Measurements from ENCODE around the gene MIPOL1. TPM values are rescaled to one million over a fixed set of nuclear protein-coding genes. Genes with fewer than 3 reads are reported as not detected.

The MIPOL1 gene
- total RNA-seq, 1 donor from 2014 or later, result 12.1 TPM

GRCh38 chr14:37583358-37584210 is 385.8 kb downstream of the MIPOL1 start:
- Mint-ChIP-seq H3K27me3 (ENCODE audit: unreplicated experiment) (peaks cover 5% of the 10 kb centered on the region), H3K27ac (ENCODE audit: unreplicated experiment) (no peak overlapping the region), H3K9me3 (ENCODE audit: unreplicated experiment) (no peaks in the 10 kb centered on the region), H3K4me3 (ENCODE audit: unreplicated experiment) (no peak overlapping the region), H3K36me3 (ENCODE audit: low read depth, unreplicated experiment) (no peaks in the 10 kb centered on the region), H3K4me1 (ENCODE audit: unreplicated experiment) (peaks cover 7% of the 10 kb centered on the region)
- TF ChIP-seq CTCF (IDR thresholded peaks at IDR 0.05; ENCODE audit: unreplicated experiment), result no peak
- no peak for DNase-seq (ENCODE audit: low spot score)

GRCh38 chr14:37584211-37585100 is 386.7 kb downstream of the MIPOL1 start:
- Mint-ChIP-seq H3K27ac (ENCODE audit: unreplicated experiment) (no peak overlapping the region), H3K4me1 (ENCODE audit: unreplicated experiment) (peaks cover 16% of the 10 kb centered on the region), H3K36me3 (ENCODE audit: low read depth, unreplicated experiment) (no peaks in the 10 kb centered on the region), H3K9me3 (ENCODE audit: unreplicated experiment) (no peaks in the 10 kb centered on the region), H3K4me3 (ENCODE audit: unreplicated experiment) (no peak overlapping the region), H3K27me3 (ENCODE audit: unreplicated experiment) (peaks cover 10% of the 10 kb centered on the region)
- no peak for DNase-seq (ENCODE audit: low spot score)
- no peak for TF ChIP-seq CTCF (IDR thresholded peaks at IDR 0.05; ENCODE audit: unreplicated experiment)

- no peak for DNase-seq (ENCODE audit: low spot score)
- Mint-ChIP-seq H3K4me3 (ENCODE audit: unreplicated experiment) (no peak overlapping the region), H3K27me3 (ENCODE audit: unreplicated experiment) (peaks cover 11% of the 10 kb centered on the region), H3K4me1 (ENCODE audit: unreplicated experiment) (peaks cover 16% of the 10 kb centered on the region), H3K27ac (ENCODE audit: unreplicated experiment) (no peak overlapping the region), H3K36me3 (ENCODE audit: low read depth, unreplicated experiment) (no peaks in the 10 kb centered on the region), H3K9me3 (ENCODE audit: unreplicated experiment) (no peaks in the 10 kb centered on the region)
- TF ChIP-seq CTCF (IDR thresholded peaks at IDR 0.05; ENCODE audit: unreplicated experiment), result no peak
Observed at GRCh38 chr14:37585101-37585511, 387.4 kb downstream of the MIPOL1 start.

GRCh38 chr14:37585971-37586796 is 388.4 kb downstream of the MIPOL1 start:
- Mint-ChIP-seq H3K4me1 (ENCODE audit: unreplicated experiment) (peaks cover 18% of the 10 kb centered on the region), H3K27ac (ENCODE audit: unreplicated experiment) (no peak overlapping the region)

More at GRCh38 chr14:37585971-37586796, 388.4 kb downstream of the MIPOL1 start:
- H3K36me3 Mint-ChIP-seq (ENCODE audit: low read depth, unreplicated experiment), result peaks cover 5% of the 10 kb centered on the region
- H3K4me3 Mint-ChIP-seq (ENCODE audit: unreplicated experiment), result no peak overlapping the region
- H3K27me3 Mint-ChIP-seq (ENCODE audit: unreplicated experiment), result peaks cover 16% of the 10 kb centered on the region
- no peak for TF ChIP-seq CTCF (IDR thresholded peaks at IDR 0.05; ENCODE audit: unreplicated experiment)
- no peaks in the 10 kb centered on the region for H3K9me3 Mint-ChIP-seq (ENCODE audit: unreplicated experiment)
- no peak for DNase-seq (ENCODE audit: low spot score)
